RWPE2 (cell line): ENCODE results near the gene LRP11.
"Not testable (repeated sequence)": the region's sequence is repeated elsewhere in the genome, so short reads cannot be mapped to it uniquely, and the experiment has no call there.

Experiments
- ATAC-seq: fragments of 200-7000 bp; cut with Tn5 transposase; 3 replicates; pipeline ENCODE4 v1.9.1; 2021; ENCODE audit warnings: low read depth
- DNase-seq: peaks from one replicate; pipeline ENCODE4 v3.0.0-alpha.2; 2020; ENCODE audit warnings: low spot score
- H3K27ac ChIP-seq: fragments of 450-650 bp; 2 replicates; pipeline ENCODE4 v1.5.1; 2017; ENCODE audit warnings: mild to moderate bottlenecking; ENCODE audit not compliant: poor library complexity, severe bottlenecking
- H3K27me3 ChIP-seq: fragments of 250-450 bp; sonication (Bioruptor Pico); 2 replicates; pipeline ENCODE4 v1.5.1; 2021; ENCODE audit warnings: mild to moderate bottlenecking, moderate library complexity; ENCODE audit not compliant: insufficient read depth, poor library complexity, severe bottlenecking
- H3K36me3 ChIP-seq: fragments of 250-450 bp; sonication (Bioruptor Pico); 2 replicates; pipeline ENCODE4 v1.5.1; 2020; ENCODE audit warnings: low read depth, mild to moderate bottlenecking, moderate library complexity
- H3K4me1 ChIP-seq: fragments of 250-450 bp; sonication (Bioruptor Pico); 2 replicates; pipeline ENCODE4 v1.5.1; 2021; ENCODE audit warnings: mild to moderate bottlenecking, moderate library complexity; ENCODE audit not compliant: insufficient read depth, poor library complexity, severe bottlenecking
- H3K4me3 ChIP-seq: fragments of 250-450 bp; sonication (Bioruptor Pico); 2 replicates; pipeline ENCODE4 v1.5.1; 2021; ENCODE audit warnings: mild to moderate bottlenecking, moderate library complexity; ENCODE audit not compliant: severe bottlenecking
- H3K9me3 ChIP-seq: fragments of 250-450 bp; sonication (Bioruptor Pico); 2 replicates; pipeline ENCODE4 v1.5.1; 2021; ENCODE audit warnings: mild to moderate bottlenecking, moderate library complexity; ENCODE audit not compliant: severe bottlenecking
- CTCF ChIP-seq: fragments of 450-650 bp; IDR thresholded peaks from one replicate; pipeline ENCODE4 v1.5.1; 2017; ENCODE audit warnings: mild to moderate bottlenecking, moderate library complexity; ENCODE audit not compliant: poor library complexity, severe bottlenecking

The LRP11 gene

GRCh38 chr6:149909701-149910470 is 45.7 kb upstream of the LRP11 start:
- TF ChIP-seq CTCF: no peak
- Histone ChIP-seq H3K36me3 (no peaks in the 10 kb centered on the region), H3K9me3 (peaks cover 10% of the 10 kb centered on the region), H3K4me3 (no peak overlapping the region), H3K27ac (no peak overlapping the region), H3K27me3 (no peaks in the 10 kb centered on the region), H3K4me1 (no peaks in the 10 kb centered on the region)
- no peak for DNase-seq
- no peak for ATAC-seq

GRCh38 chr6:149908480-149908879 is 44.3 kb upstream of the LRP11 start:
- not testable (repeated sequence) for H3K4me3 ChIP-seq, DNase-seq, H3K36me3 ChIP-seq, H3K27me3 ChIP-seq, ATAC-seq, H3K27ac ChIP-seq, H3K4me1 ChIP-seq
- H3K9me3 ChIP-seq: peaks cover 10% of the 10 kb centered on the region

GRCh38 chr6:149907317-149907716 is 43.2 kb upstream of the LRP11 start:
- no peak for DNase-seq
- Histone ChIP-seq H3K27ac (no peak overlapping the region), H3K4me3 (no peak overlapping the region), H3K9me3 (peaks cover 10% of the 10 kb centered on the region), H3K27me3 (no peaks in the 10 kb centered on the region), H3K36me3 (no peaks in the 10 kb centered on the region), H3K4me1 (no peaks in the 10 kb centered on the region)
- no peak for TF ChIP-seq CTCF
- ATAC-seq: no peak

- no peak overlapping the region for H3K27ac ChIP-seq
- no peak for ATAC-seq
- DNase-seq: no peak
- no peak overlapping the region for H3K4me3 ChIP-seq
- no peaks in the 10 kb centered on the region for H3K4me1 ChIP-seq
- no peaks in the 10 kb centered on the region for H3K36me3 ChIP-seq
- H3K27me3 ChIP-seq: no peaks in the 10 kb centered on the region
- peaks cover 10% of the 10 kb centered on the region for H3K9me3 ChIP-seq
- TF ChIP-seq CTCF: no peak
Measured at GRCh38 chr6:149906405-149906804, 42.2 kb upstream of the LRP11 start.

- Histone ChIP-seq H3K27me3 (no peaks in the 10 kb centered on the region), H3K36me3 (no peaks in the 10 kb centered on the region), H3K4me1 (peaks cover under 1% of the 10 kb centered on the region), H3K9me3 (peaks cover 10% of the 10 kb centered on the region), H3K4me3 (no peak overlapping the region), H3K27ac (no peak overlapping the region)
- TF ChIP-seq CTCF: no peak
- ATAC-seq: no peak
- no peak for DNase-seq
Measured at GRCh38 chr6:149905911-149906371, 41.8 kb upstream of the LRP11 start.
